ENCODE measurements around the gene BAK1. TPM values are rescaled to one million over a fixed set of nuclear protein-coding genes. Genes with fewer than 3 reads are reported as not detected.
"Not testable (repeated sequence)": the region's sequence is repeated elsewhere in the genome, so short reads cannot be mapped to it uniquely, and the experiment has no call there.

Gene BAK1
- polyA plus RNA-seq, 3 donors = 27.8 to 41.5 (median 34.0) TPM

DNA sequence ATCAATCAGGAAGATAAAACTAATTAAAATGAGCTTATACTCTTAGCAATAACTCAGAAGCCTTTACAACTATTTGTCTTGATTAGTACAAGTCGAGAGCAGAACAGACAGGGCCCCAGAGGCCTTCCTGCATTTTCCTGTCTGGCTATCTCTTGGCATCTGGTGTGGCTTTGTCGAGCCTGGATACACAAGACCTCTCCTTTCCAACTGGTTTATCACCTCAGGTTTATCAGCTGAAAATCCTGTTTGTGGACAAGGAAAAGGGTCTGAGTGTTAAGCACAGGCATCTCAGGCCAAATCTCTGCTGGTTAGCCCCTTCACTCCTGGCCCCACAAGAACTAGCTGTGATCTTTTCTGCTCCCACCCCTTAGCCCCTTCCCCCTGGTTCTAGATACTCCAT is 32.6 kb downstream of the BAK1 start:
- WGBS (ENCODE audit: insufficient coverage) = 100% methylated on average over 1 of the region's 2 CpGs
- H3K4me3 Mint-ChIP-seq = no peak overlapping the region

DNA sequence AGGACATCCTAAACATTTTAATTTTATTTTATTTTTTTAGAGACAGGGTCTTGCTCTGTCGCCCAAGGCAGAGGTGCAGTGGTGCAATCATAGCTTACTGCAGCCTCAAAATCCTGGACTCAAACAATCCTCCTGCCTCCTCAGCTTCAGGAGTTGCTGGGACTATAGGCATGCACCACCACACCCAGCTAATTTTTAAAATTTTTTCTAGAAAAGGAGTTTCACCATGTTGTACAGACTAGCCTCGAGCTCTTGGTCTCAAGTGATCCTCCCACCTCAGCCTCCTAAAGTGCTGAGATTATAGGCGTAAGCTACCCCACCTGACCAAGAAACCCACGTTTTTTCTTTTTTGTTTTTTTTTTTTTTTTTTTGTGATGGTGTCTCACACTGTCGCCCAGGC is 33.3 kb downstream of the BAK1 start:
- no peaks in the 10 kb centered on the region for H3K27me3 ChIP-seq (ENCODE audit: control insufficient read depth in 2 of 2, insufficient read depth in 2 of 2, low read length in 2 of 2)
- Mint-ChIP-seq H3K27ac (no peak overlapping the region), H3K4me3 (no peak overlapping the region), H3K27me3 (ENCODE audit: low read depth in 3 of 3) (peaks cover 0 to 10% (median 4%) of the 10 kb centered on the region in 3 donors), H3K4me1 (peaks cover 9% of the 10 kb centered on the region), H3K36me3 (no peaks in the 10 kb centered on the region), H3K9me3 (peaks cover 0 to 2% (median 0%) of the 10 kb centered on the region in 7 donors)
- TF ChIP-seq, protein P1, sequence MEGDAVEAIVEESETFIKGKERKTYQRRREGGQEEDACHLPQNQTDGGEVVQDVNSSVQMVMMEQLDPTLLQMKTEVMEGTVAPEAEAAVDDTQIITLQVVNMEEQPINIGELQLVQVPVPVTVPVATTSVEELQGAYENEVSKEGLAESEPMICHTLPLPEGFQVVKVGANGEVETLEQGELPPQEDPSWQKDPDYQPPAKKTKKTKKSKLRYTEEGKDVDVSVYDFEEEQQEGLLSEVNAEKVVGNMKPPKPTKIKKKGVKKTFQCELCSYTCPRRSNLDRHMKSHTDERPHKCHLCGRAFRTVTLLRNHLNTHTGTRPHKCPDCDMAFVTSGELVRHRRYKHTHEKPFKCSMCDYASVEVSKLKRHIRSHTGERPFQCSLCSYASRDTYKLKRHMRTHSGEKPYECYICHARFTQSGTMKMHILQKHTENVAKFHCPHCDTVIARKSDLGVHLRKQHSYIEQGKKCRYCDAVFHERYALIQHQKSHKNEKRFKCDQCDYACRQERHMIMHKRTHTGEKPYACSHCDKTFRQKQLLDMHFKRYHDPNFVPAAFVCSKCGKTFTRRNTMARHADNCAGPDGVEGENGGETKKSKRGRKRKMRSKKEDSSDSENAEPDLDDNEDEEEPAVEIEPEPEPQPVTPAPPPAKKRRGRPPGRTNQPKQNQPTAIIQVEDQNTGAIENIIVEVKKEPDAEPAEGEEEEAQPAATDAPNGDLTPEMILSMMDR (IDR thresholded peaks at IDR 0.05) = no peak
- H3K4me1 ChIP-seq (ENCODE audit: control insufficient read depth in 1 of 2, insufficient read depth in 2 of 2, low read length in 2 of 2) = peaks cover 0 to 5% of the 10 kb centered on the region in 2 donors
- 100% methylated on average over 1 of the region's 5 CpGs for WGBS (ENCODE audit: insufficient coverage)
- H3K4me3 ChIP-seq (replicated peaks in 1 of 3; ENCODE audit: low read depth in 2 of 3, low read length in 3 of 3) = no peak overlapping the region
- intact Hi-C loops (cut with micrococcal nuclease) = no loop called here
- no peak for DNase-seq
- no peaks in the 10 kb centered on the region for H3K9me3 ChIP-seq (replicated peaks in 1 of 2; ENCODE audit: control insufficient read depth in 1 of 2, insufficient read depth in 1 of 2, low read length in 2 of 2)
- no peak overlapping the region for H3K27ac ChIP-seq (ENCODE audit: low read depth in 1 of 2, low read length in 2 of 2)
- H3K36me3 ChIP-seq (replicated peaks in 1 of 2; ENCODE audit: control insufficient read depth in 1 of 2, insufficient read depth in 2 of 2, low read length in 2 of 2) = no peaks in the 10 kb centered on the region
- H3K4me2 ChIP-seq (replicated peaks; ENCODE audit: extremely low read depth, low read length, poor library complexity, severe bottlenecking) = no peak overlapping the region
- H3K9ac ChIP-seq (ENCODE audit: insufficient read depth, low read length, poor library complexity, severe bottlenecking) = no peak overlapping the region
- no peak overlapping the region for H2AFZ ChIP-seq (ENCODE audit: insufficient read depth, low read depth, low read length, poor library complexity, severe bottlenecking)
- H3K79me2 ChIP-seq (ENCODE audit: insufficient read depth, low read length) = no peaks in the 10 kb centered on the region
- no peaks in the 10 kb centered on the region for H4K20me1 ChIP-seq (ENCODE audit: insufficient read depth, low read length)

More for the DNA sequence above, 32.6 kb downstream of the BAK1 start:
- H3K27ac Mint-ChIP-seq = peak overlapping the region in 1 of 7 donors; percentile 31
- no peak overlapping the region for H3K27ac ChIP-seq (ENCODE audit: low read depth in 1 of 2, low read length in 2 of 2)
- H3K9me3 Mint-ChIP-seq = peaks cover 0 to 2% (median 0%) of the 10 kb centered on the region in 7 donors
- peaks cover 0 to 10% (median 4%) of the 10 kb centered on the region in 3 donors for H3K27me3 Mint-ChIP-seq (ENCODE audit: low read depth in 3 of 3)
- H3K9me3 ChIP-seq (replicated peaks in 1 of 2; ENCODE audit: control insufficient read depth in 1 of 2, insufficient read depth in 1 of 2, low read length in 2 of 2) = no peaks in the 10 kb centered on the region
- no peaks in the 10 kb centered on the region for H3K79me2 ChIP-seq (ENCODE audit: insufficient read depth, low read length)
- no peaks in the 10 kb centered on the region for H4K20me1 ChIP-seq (ENCODE audit: insufficient read depth, low read length)
- H3K4me3 ChIP-seq (replicated peaks in 1 of 3; ENCODE audit: low read depth in 2 of 3, low read length in 3 of 3) = no peak overlapping the region
- H3K4me1 ChIP-seq (ENCODE audit: control insufficient read depth in 1 of 2, insufficient read depth in 2 of 2, low read length in 2 of 2) = peaks cover 0 to 5% of the 10 kb centered on the region in 2 donors
- H3K9ac ChIP-seq (ENCODE audit: insufficient read depth, low read length, poor library complexity, severe bottlenecking) = no peak overlapping the region
- no peaks in the 10 kb centered on the region for H3K27me3 ChIP-seq (ENCODE audit: control insufficient read depth in 2 of 2, insufficient read depth in 2 of 2, low read length in 2 of 2)
- H3K4me2 ChIP-seq (replicated peaks; ENCODE audit: extremely low read depth, low read length, poor library complexity, severe bottlenecking) = no peak overlapping the region
- TF ChIP-seq, protein P1 (IDR thresholded peaks at IDR 0.05) = no peak
- no peaks in the 10 kb centered on the region for H3K36me3 Mint-ChIP-seq
- H3K4me1 Mint-ChIP-seq = peaks cover 9% of the 10 kb centered on the region
- DNase-seq = no peak
- H3K36me3 ChIP-seq (replicated peaks in 1 of 2; ENCODE audit: control insufficient read depth in 1 of 2, insufficient read depth in 2 of 2, low read length in 2 of 2) = no peaks in the 10 kb centered on the region
- peak overlapping the region; percentile 2 for H2AFZ ChIP-seq (ENCODE audit: insufficient read depth, low read depth, low read length, poor library complexity, severe bottlenecking)
- intact Hi-C loops (cut with micrococcal nuclease) = no loop called here

DNA sequence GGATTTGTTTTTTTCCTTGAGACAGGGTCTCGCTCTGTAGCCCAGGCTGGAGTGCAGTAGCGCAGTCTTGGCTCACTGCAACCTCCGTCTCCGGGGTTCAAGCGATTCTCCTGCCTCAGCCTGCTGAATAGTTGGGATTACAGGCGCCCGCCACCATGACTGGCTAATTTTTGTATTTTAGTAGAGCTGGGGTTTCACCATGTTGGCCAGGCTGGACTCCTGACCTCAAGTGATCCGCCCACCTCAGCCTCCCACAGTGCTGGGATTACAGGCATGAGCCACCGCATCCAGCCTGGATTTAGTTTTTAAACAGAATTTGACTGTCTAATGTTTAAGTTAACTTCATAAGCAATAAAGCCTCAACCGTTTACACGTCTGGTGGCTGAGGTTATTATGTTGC is 34.8 kb downstream of the BAK1 start:
- H3K27ac ChIP-seq (ENCODE audit: low read depth in 1 of 2, low read length in 2 of 2); H3K4me3 ChIP-seq (replicated peaks in 1 of 3; ENCODE audit: low read depth in 2 of 3, low read length in 3 of 3); H4K20me1 ChIP-seq (ENCODE audit: insufficient read depth, low read length); H3K79me2 ChIP-seq (ENCODE audit: insufficient read depth, low read length); H3K9ac ChIP-seq (ENCODE audit: insufficient read depth, low read length, poor library complexity, severe bottlenecking); H3K36me3 Mint-ChIP-seq; H3K9me3 Mint-ChIP-seq; H3K4me1 ChIP-seq (ENCODE audit: control insufficient read depth in 1 of 2, insufficient read depth in 2 of 2, low read length in 2 of 2); H3K9me3 ChIP-seq (replicated peaks in 1 of 2; ENCODE audit: control insufficient read depth in 1 of 2, insufficient read depth in 1 of 2, low read length in 2 of 2); H3K27me3 Mint-ChIP-seq (ENCODE audit: low read depth in 3 of 3); H3K4me2 ChIP-seq (replicated peaks; ENCODE audit: extremely low read depth, low read length, poor library complexity, severe bottlenecking); H3K4me1 Mint-ChIP-seq; H3K27me3 ChIP-seq (ENCODE audit: control insufficient read depth in 2 of 2, insufficient read depth in 2 of 2, low read length in 2 of 2); intact Hi-C loops (cut with micrococcal nuclease); DNase-seq; H3K27ac Mint-ChIP-seq; H3K4me3 Mint-ChIP-seq; H2AFZ ChIP-seq (ENCODE audit: insufficient read depth, low read depth, low read length, poor library complexity, severe bottlenecking); H3K36me3 ChIP-seq (replicated peaks in 1 of 2; ENCODE audit: control insufficient read depth in 1 of 2, insufficient read depth in 2 of 2, low read length in 2 of 2): not testable (repeated sequence)
- WGBS (ENCODE audit: insufficient coverage) = 92% methylated on average over 9 of the region's 11 CpGs
